Neural cell (in vitro differentiated cells): Measurements from ENCODE around the gene NEXN. TPM values are rescaled to one million over a fixed set of nuclear protein-coding genes. Genes with fewer than 3 reads are reported as not detected.

ENCODE experiments used
- H2AFZ ChIP-seq: fragments of 200-600, 300-800 bp; sonication (generic), shearing (Covaris generic); 2 replicates; pipeline ENCODE4 v1.6.0; 2014; ENCODE audit warnings: low read depth, mild to moderate bottlenecking, antibody characterized with exemption, low read length, moderate library complexity
- H3F3A ChIP-seq: fragments of 200-600 bp; shearing (Covaris generic); 2 replicates; pipeline ENCODE4 v1.6.1; 2016; ENCODE audit warnings: mild to moderate bottlenecking, moderate library complexity, mixed read lengths, antibody characterized with exemption, low read length; ENCODE audit not compliant: insufficient read depth, poor library complexity, severe bottlenecking
- H3K27ac ChIP-seq: fragments of 200-600, 300-800 bp; sonication (generic), shearing (Covaris generic); 2 replicates; pipeline ENCODE4 v1.5.1; 2014; ENCODE audit warnings: mild to moderate bottlenecking, low read length, moderate library complexity
- H3K27me3 ChIP-seq: fragments of 300-800, 200-600 bp; sonication (generic), shearing (Covaris generic); 2 replicates; pipeline ENCODE4 v1.6.0; 2014; ENCODE audit warnings: mild to moderate bottlenecking, low read depth, low read length, moderate library complexity; ENCODE audit not compliant: insufficient read depth
- H3K36me3 ChIP-seq: fragments of 300-800, 200-600 bp; sonication (generic), shearing (Covaris generic); 2 replicates; pipeline ENCODE4 v1.5.1; 2014; ENCODE audit warnings: mild to moderate bottlenecking, antibody characterized with exemption, low read length, moderate library complexity; ENCODE audit not compliant: insufficient read depth
- H3K4me2 ChIP-seq: fragments of 300-800, 200-600 bp; sonication (generic), shearing (Covaris generic); 2 replicates; pipeline ENCODE4 v1.6.0; 2014; ENCODE audit warnings: mild to moderate bottlenecking, low read length
- H3K4me3 ChIP-seq: fragments of 300-800, 200-600 bp; sonication (generic), shearing (Covaris generic); 2 replicates; pipeline ENCODE4 v1.5.1; 2014; ENCODE audit warnings: mild to moderate bottlenecking, low read length, moderate library complexity
- H3K79me2 ChIP-seq: fragments of 200-600 bp; shearing (Covaris generic); replicated peaks from 2 replicates; pipeline ENCODE4 v1.6.0; 2014; ENCODE audit warnings: mild to moderate bottlenecking, low read length, moderate library complexity; ENCODE audit not compliant: insufficient read depth
- H3K9ac ChIP-seq: fragments of 300-800, 200-600 bp; sonication (generic), shearing (Covaris generic); 2 replicates; pipeline ENCODE4 v1.6.1; 2016; ENCODE audit warnings: mild to moderate bottlenecking, low read length, mixed read lengths
- H3K9me2 ChIP-seq: fragments of 200-600 bp; shearing (Covaris generic); 2 replicates; pipeline ENCODE4 v1.6.1; 2016; ENCODE audit warnings: mild to moderate bottlenecking, low read length, mixed read lengths; ENCODE audit not compliant: insufficient read depth
- H3K9me3 ChIP-seq: fragments of 200-600, 300-800 bp; sonication (generic), shearing (Covaris generic); 2 replicates; pipeline ENCODE4 v1.6.1; 2016; ENCODE audit warnings: mild to moderate bottlenecking, mixed run types, low read length, moderate library complexity, mixed read lengths
- H4K20me1 ChIP-seq: fragments of 200-600 bp; shearing (Covaris generic); 2 replicates; pipeline ENCODE4 v1.6.1; 2016; ENCODE audit warnings: mild to moderate bottlenecking, mixed run types; ENCODE audit not compliant: insufficient read depth
- EP300 ChIP-seq: fragments of 450-650 bp; conservative IDR thresholded peaks from 2 replicates; pipeline ENCODE4 v1.6.1; 2014; ENCODE audit warnings: antibody characterized with exemption, mild to moderate bottlenecking, moderate library complexity; ENCODE audit not compliant: poor library complexity, severe bottlenecking
- EZH2 ChIP-seq: fragments of 200-600, 300-800 bp; shearing (Covaris generic), sonication (generic); IDR thresholded peaks from 2 replicates; pipeline ENCODE4 v1.6.1; 2014; ENCODE audit warnings: antibody characterized with exemption, low read length, borderline replicate concordance, mild to moderate bottlenecking; ENCODE audit not compliant: insufficient read depth, poor library complexity, severe bottlenecking
- MXI1 ChIP-seq: fragments of 450-650 bp; conservative IDR thresholded peaks from 2 replicates; pipeline ENCODE4 v1.6.1; 2014; ENCODE audit warnings: antibody characterized with exemption, mild to moderate bottlenecking; ENCODE audit not compliant: poor library complexity, severe bottlenecking
- POLR2AphosphoS5 ChIP-seq: IDR thresholded peaks from 2 replicates; pipeline ENCODE4 v1.6.1; 2012
- RAD21 ChIP-seq: fragments of 450-650 bp; conservative IDR thresholded peaks from 2 replicates; pipeline ENCODE4 v1.6.1; 2014; ENCODE audit warnings: antibody characterized with exemption, mild to moderate bottlenecking, moderate library complexity
- SMC3 ChIP-seq: fragments of 450-650 bp; conservative IDR thresholded peaks from 2 replicates; pipeline ENCODE4 v1.6.1; 2014; ENCODE audit warnings: antibody characterized with exemption, mild to moderate bottlenecking, moderate library complexity; ENCODE audit not compliant: poor library complexity
- TAF1 ChIP-seq: IDR thresholded peaks from 2 replicates; pipeline ENCODE4 v1.6.1; 2012; ENCODE audit warnings: low read depth
- polyA plus RNA-seq: library from polyadenylated mRNA; depleted of rRNA; stranded (reverse); fragments of >200 nt; gene quantifications from 2 replicates; pipeline ENCODE4 v1.2.3, GENCODE V29; 2014
- TF ChIP-seq, protein P1 (sequence below): fragments of 450-650 bp; IDR thresholded peaks from 2 replicates; pipeline ENCODE4 v1.5.1; 2014; ENCODE audit warnings: antibody characterized with exemption, mild to moderate bottlenecking, moderate library complexity; ENCODE audit not compliant: poor library complexity, severe bottlenecking
- TF ChIP-seq, protein P2 (sequence below): IDR thresholded peaks from 2 replicates; pipeline ENCODE4 v1.6.1; 2012; ENCODE audit warnings: borderline replicate concordance

Gene NEXN
- polyA plus RNA-seq, 1 donor from 2014 or later = 0.43 TPM

DNA sequence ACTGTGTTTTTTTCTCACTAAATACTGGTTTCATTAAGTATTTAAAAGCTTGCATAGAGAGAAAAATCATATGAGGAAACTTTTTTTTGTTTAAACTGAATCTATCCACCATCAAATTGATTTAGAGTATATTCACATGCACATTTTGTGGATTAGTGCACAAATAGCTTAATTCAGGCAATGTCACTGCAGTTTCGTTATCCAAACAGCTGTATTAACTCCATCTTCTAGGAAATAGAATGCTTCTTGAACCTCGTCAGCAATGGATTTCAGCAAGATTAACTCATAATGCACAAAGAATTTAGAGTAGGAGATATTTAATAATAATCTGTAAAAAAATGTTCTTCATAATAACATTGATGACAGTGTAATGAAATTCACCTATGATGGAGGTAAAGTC lies 37.5 kb downstream of the NEXN start (continued):
- TF ChIP-seq MXI1 = no peak
- no peak for TF ChIP-seq SMC3
- TF ChIP-seq POLR2AphosphoS5 = no peak

DNA sequence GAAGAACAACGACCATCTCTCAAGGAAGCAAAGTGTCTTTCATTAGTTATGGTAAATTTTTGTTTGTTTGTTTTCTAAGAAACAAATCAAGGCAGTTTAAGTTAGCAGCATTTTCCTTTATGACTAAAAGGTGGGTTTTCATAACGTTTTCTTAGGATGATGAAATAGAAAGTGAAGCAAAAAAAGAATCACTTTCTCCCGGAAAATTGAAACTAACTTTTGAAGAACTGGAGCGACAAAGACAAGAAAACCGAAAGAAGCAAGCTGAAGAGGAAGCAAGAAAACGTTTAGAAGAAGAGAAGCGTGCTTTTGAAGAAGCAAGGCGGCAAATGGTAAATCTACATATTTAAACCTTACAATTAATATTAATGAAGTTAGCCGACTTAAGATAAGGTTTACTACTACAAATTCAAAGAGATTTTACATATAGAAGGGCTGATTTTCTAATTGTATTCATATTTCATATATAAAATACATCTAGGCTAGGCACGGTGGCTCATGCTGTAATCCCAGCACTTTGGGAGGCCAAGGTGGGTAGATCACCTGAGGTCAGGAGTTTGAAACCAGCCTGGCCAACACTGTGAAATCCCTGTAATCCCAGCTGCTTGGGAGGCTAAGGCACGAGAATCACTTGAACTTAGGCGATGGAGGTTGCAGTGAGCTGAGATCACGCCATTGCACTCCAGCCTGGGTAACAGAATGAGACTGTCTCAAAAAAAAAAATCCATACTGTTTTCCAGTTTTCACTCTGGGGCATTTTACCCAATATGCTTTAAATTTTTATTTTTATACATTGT lies 38.3 kb downstream of the NEXN start:
- no peak overlapping the region for H3K27ac ChIP-seq
- no peaks in the 10 kb centered on the region for H3K27me3 ChIP-seq
- no peak overlapping the region for H3K9ac ChIP-seq
- no peaks in the 10 kb centered on the region for H3K9me2 ChIP-seq
- no peaks in the 10 kb centered on the region for H3K79me2 ChIP-seq
- no peaks in the 10 kb centered on the region for H3K9me3 ChIP-seq
- H3K4me3 ChIP-seq = no peak overlapping the region
- H2AFZ ChIP-seq = no peak overlapping the region
- H4K20me1 ChIP-seq = no peaks in the 10 kb centered on the region
- TF ChIP-seq EZH2 (no peak), POLR2AphosphoS5 (no peak), MXI1 (no peak), TAF1 (no peak), SMC3 (no peak), EP300 (no peak), RAD21 (no peak)
- TF ChIP-seq, protein P1, sequence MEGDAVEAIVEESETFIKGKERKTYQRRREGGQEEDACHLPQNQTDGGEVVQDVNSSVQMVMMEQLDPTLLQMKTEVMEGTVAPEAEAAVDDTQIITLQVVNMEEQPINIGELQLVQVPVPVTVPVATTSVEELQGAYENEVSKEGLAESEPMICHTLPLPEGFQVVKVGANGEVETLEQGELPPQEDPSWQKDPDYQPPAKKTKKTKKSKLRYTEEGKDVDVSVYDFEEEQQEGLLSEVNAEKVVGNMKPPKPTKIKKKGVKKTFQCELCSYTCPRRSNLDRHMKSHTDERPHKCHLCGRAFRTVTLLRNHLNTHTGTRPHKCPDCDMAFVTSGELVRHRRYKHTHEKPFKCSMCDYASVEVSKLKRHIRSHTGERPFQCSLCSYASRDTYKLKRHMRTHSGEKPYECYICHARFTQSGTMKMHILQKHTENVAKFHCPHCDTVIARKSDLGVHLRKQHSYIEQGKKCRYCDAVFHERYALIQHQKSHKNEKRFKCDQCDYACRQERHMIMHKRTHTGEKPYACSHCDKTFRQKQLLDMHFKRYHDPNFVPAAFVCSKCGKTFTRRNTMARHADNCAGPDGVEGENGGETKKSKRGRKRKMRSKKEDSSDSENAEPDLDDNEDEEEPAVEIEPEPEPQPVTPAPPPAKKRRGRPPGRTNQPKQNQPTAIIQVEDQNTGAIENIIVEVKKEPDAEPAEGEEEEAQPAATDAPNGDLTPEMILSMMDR = no peak
- TF ChIP-seq, protein P2, sequence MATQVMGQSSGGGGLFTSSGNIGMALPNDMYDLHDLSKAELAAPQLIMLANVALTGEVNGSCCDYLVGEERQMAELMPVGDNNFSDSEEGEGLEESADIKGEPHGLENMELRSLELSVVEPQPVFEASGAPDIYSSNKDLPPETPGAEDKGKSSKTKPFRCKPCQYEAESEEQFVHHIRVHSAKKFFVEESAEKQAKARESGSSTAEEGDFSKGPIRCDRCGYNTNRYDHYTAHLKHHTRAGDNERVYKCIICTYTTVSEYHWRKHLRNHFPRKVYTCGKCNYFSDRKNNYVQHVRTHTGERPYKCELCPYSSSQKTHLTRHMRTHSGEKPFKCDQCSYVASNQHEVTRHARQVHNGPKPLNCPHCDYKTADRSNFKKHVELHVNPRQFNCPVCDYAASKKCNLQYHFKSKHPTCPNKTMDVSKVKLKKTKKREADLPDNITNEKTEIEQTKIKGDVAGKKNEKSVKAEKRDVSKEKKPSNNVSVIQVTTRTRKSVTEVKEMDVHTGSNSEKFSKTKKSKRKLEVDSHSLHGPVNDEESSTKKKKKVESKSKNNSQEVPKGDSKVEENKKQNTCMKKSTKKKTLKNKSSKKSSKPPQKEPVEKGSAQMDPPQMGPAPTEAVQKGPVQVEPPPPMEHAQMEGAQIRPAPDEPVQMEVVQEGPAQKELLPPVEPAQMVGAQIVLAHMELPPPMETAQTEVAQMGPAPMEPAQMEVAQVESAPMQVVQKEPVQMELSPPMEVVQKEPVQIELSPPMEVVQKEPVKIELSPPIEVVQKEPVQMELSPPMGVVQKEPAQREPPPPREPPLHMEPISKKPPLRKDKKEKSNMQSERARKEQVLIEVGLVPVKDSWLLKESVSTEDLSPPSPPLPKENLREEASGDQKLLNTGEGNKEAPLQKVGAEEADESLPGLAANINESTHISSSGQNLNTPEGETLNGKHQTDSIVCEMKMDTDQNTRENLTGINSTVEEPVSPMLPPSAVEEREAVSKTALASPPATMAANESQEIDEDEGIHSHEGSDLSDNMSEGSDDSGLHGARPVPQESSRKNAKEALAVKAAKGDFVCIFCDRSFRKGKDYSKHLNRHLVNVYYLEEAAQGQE = no peak
- no peaks in the 10 kb centered on the region for H3F3A ChIP-seq
- H3K36me3 ChIP-seq = no peaks in the 10 kb centered on the region
- H3K4me2 ChIP-seq = no peak overlapping the region

DNA sequence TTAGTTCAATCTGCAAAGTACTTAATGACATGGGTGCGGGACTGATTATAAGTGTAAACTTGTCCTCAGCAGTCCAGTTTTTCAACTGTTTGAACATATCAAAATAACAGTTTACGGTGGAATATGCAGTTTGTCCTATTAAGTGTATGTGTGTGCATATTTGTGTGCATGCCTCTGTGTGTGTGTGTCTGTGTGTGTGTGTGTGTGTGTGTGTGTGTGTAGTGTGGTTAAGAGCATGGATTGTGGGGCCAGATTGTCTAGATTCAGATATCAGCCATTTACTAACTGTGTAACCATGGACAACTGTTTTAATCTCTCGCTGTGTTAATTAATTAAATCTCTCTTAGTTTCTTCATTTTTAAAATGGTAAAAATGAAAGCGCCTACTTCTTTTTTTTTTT lies 39.0 kb downstream of the NEXN start:
- Histone ChIP-seq H3F3A (no peaks in the 10 kb centered on the region), H3K9ac (no peak overlapping the region), H3K27me3 (no peaks in the 10 kb centered on the region), H3K9me3 (no peaks in the 10 kb centered on the region), H3K9me2 (no peaks in the 10 kb centered on the region), H3K4me2 (no peak overlapping the region), H4K20me1 (no peaks in the 10 kb centered on the region), H2AFZ (no peak overlapping the region), H3K4me3 (no peak overlapping the region), H3K27ac (no peak overlapping the region), H3K79me2 (no peaks in the 10 kb centered on the region), H3K36me3 (no peaks in the 10 kb centered on the region)
- TF ChIP-seq TAF1 = no peak
- TF ChIP-seq MXI1 = no peak
- TF ChIP-seq SMC3 = no peak
- no peak for TF ChIP-seq EP300
- no peak for TF ChIP-seq EZH2
